HFF-Myc (cell line): ENCODE data around the gene TSPAN4.

Experiments used
- DNase-seq: peaks from one replicate; pipeline ENCODE4 v3.0.0-alpha.2; 2011; ENCODE audit warnings: low read depth; ENCODE audit errors: extremely low read depth
- H3K4me3 ChIP-seq: replicated peaks from 2 replicates; pipeline ENCODE4 v1.5.1; 2011; ENCODE audit warnings: low read depth, mild to moderate bottlenecking, control low read depth, low read length
- CTCF ChIP-seq: IDR thresholded peaks from 2 replicates; pipeline ENCODE4 v1.5.1; 2012; ENCODE audit warnings: mild to moderate bottlenecking, low read depth, low read length, control low read depth; ENCODE audit errors: missing control alignments

The TSPAN4 gene

GRCh38 chr11:884578-885070 is 42.0 kb downstream of the TSPAN4 start:
- DNase-seq = no peak
- H3K4me3 ChIP-seq = no peak overlapping the region
- TF ChIP-seq CTCF = no peak

GRCh38 chr11:886568-886967 is 43.9 kb downstream of the TSPAN4 start:
- H3K4me3 ChIP-seq = no peak overlapping the region
- TF ChIP-seq CTCF = no peak
- DNase-seq = no peak

- no peak for DNase-seq
- H3K4me3 ChIP-seq = no peak overlapping the region
- TF ChIP-seq CTCF = no peak
Observed at GRCh38 chr11:887589-887988, 44.9 kb downstream of the TSPAN4 start.

- H3K4me3 ChIP-seq = no peak overlapping the region
- TF ChIP-seq CTCF = no peak
- DNase-seq = no peak
Observed at GRCh38 chr11:888310-889212, 45.9 kb downstream of the TSPAN4 start.

GRCh38 chr11:889257-889656 is 46.6 kb downstream of the TSPAN4 start:
- DNase-seq = no peak
- no peak overlapping the region for H3K4me3 ChIP-seq
- TF ChIP-seq CTCF = no peak

- TF ChIP-seq CTCF = no peak
- DNase-seq = no peak
- H3K4me3 ChIP-seq = no peak overlapping the region
Observed at GRCh38 chr11:889687-890475, 47.2 kb downstream of the TSPAN4 start.
